GM18520 (cell line): ENCODE data around the gene RNASET2.

Experiments
- ATAC-seq: cut with Tn5 transposase; IDR thresholded peaks from one replicate; pipeline ENCODE4 v1.9.1; 2021; ENCODE audit not compliant: unreplicated experiment

RNASET2 gene, protein sequence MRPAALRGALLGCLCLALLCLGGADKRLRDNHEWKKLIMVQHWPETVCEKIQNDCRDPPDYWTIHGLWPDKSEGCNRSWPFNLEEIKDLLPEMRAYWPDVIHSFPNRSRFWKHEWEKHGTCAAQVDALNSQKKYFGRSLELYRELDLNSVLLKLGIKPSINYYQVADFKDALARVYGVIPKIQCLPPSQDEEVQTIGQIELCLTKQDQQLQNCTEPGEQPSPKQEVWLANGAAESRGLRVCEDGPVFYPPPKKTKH

DNA sequence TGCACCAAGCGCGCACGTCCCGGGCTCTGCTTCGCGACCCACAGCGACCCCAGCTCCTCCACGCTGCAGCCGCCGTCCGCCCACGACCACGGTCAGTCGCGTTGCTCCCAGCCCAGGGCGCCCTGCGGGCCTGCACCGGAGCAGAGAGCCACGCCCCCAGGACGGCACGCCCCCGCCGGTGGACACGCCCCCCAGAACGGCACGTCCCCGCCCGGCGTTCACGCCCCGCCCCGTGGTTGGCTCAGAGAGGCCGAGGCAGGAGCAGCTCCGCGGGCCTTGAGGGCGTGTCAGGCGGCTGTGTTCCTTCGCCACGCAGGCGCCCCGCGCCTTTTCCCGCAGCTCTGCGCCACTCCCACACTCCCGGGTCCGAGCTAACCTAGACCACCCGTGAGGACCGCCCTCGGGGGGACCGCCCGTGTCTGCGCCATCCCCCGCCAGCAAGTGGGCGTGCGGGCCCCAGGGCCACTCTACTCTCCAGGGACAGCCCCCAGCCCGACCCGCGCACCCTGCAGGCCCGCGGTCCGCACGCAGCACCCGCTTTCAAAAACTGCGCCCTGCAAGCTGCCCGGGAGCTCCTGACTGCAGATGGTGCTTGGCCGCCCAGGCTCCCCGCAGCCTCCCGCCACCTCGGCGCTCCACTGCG is at the start of gene RNASET2:
RNASET2 (minus strand) TSS at position 107 of the 643 bp plus-strand sequence. CDS start 368 bp downstream, outside the sequence.
- peak; percentile 51 for ATAC-seq

DNA sequence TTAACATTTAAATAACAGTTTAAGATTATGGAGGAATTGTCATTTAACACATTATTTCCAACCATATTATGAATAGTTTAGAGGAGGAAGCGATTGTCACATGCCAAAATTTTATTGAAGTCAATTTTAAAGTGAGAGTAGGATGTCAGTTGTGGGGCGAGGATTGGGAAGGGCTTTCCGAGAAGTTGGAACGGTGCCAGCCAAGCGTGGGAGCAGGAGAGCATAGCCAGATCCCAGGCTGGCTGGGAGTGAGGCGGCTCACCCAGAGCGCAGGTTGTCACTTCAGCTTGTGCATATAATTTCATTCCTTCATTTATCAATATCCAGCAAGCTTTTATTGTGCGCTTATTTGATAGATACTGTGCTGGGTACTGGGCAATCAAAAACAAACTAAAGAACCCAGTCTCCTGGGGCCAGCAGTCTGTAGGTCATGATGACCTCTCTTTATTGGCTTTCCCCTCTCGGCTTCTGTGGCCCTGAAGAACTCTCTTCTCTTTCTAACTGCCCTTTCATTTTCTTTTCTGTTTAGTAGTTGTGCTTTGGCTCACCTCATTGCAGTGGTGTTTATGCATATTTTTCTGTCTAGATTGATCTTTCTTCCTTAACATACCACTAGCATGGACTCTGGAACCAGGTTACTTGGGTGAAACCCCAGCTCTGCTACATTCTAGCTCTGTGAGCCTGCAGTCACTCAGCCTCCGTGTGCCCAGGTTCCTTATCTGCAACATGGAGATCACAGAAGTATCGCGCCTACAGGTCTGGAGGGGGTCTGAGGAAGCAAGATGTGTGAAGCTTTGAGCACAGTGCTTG is 49.2 kb upstream of the RNASET2 start:
- no peak for ATAC-seq

DNA sequence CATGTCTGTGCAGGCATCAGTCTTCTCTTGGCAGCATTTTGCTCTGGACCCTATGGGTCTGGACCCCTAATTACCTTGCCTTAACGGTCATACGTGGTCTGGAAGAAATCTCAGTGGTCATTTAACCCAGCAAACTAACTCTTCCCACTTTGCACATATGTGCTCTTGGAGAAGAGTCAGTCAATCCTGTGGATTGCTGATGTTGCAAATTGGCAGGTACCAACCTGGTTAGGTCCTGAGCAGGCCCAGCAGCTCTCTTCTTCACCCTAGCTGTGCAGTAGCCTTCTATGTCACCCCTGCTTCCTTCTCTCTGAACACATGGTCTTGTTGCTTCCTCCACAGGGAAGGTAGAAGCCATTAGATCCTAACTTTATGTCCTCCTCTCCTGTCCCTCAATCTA is 44.4 kb upstream of the RNASET2 start:
- no peak for ATAC-seq

DNA sequence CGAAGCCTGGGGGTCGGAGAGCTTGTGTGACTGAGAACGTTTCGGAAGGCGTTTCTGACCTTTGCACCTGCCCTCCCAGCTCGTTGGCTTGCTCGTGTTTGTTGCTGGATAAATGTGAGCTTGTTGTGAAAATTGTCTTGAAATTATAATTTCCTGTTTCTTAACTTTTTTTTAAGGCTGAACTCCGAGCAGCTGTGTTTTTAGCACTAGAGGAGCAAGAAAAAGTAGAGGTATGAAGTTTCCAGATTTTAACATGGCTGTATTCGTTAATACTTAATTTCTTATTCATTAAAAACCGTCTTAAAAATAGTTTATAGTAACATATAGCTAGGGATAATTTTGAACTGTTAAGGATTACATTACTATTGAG is 43.5 kb upstream of the RNASET2 start:
- no peak for ATAC-seq

DNA sequence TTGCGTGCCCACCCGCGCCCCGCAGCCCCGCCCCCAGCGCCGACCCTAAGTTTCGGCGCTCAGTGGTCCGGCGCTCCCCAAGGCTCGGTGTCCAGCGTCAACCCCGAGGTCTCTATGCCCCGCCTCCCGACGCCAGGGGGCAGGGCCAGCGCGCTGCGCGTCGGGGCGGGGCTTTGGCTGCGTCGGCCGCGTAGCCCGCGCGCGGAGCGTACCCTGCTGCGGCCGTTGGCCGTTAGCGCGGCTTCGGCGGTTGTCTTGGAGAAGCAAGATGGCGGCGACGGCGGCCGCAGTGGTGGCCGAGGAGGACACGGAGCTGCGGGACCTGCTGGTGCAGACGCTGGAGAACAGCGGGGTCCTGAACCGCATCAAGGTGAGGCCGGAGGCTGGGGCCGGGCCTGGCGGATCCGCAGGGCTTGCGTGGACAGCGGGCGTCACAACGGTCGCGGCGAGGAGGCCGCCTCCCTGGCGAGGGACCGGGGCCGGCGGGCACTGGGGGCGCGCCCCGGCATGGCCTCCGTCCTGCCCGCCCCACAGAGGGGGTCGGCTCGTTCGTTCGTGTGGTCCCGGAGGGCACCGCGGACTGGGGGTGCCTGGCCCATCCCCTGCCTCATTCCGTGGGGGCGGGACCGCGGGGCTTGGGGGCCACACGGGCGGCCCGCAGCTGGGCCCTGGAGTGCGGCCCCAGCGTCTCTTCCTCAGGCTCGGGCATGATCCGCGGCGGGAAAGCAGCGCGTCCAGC is 43.0 kb upstream of the RNASET2 start, which contains the start of gene CEP43:
CEP43 (plus strand) TSS at position 253 of the 739 bp plus-strand sequence; CDS start at position 269, 16 bp downstream.
- ATAC-seq = peak; percentile 87

DNA sequence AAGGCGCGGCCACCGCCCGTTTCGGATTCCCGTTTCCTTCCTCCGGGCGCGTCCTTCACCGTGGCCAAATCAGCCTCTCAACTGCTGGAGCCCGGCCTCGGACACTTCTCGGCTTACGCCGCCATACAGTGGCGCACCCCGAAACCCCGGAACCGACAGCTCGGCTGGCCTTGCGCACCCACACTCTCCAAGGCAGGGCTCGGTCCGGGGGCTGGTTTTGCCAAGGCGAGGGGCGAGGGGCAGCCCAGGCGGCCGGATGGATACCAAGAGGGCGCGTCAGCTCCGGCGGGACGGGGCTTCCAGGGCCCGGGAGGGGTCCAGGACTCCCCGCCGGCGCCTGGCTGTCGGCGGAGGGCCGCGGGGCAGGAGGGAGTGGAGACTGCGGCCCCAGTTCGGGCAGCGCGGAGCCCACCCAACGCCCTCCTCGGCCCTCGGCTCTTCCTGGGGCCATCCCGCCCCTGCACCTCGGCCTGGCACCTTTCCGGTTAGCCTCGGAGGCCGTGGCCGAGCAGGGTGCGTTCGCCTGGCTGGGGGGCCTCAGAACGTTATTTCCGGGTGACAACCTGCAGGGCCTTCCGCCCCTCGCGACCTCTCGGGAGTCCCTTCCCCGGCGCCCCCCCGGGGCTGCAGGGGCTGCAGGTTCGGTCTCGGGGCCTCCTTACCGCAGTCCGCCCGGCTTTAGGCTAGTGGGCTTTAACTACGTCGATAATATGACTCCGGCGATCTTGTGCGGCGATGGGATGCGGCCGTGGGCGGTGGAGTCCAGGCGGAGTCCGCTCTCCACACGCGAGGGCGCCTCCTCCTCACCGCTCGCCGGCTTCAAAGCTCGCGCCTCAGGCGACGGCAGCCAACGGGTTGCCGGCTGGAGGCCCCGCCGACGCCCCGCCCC is 42.1 kb upstream of the RNASET2 start:
- ATAC-seq = no peak

DNA sequence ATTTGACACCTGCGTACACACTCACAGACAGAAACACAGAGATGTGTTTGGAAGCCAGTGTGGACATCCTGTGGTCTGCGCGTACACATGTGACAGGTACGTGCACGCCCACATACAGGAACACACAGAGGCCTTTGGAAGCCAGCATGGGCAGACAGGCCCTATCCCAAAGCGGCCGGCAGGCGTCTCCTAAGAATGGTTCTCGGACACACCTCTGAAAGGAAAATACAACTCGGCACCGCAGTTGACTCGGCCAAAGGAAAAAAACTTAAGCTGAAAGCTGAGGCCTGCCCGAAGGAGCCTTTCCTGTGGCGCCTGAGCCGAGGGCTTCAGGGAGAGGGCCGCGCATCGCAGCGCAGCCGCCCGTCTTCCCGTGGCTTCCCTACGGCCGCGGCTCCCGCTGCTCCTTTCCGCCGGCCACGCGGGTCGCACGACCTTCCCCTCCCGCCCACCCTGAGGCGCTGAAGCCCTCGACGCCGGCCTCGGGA is 41.5 kb upstream of the RNASET2 start:
- peak; percentile 16 for ATAC-seq

DNA sequence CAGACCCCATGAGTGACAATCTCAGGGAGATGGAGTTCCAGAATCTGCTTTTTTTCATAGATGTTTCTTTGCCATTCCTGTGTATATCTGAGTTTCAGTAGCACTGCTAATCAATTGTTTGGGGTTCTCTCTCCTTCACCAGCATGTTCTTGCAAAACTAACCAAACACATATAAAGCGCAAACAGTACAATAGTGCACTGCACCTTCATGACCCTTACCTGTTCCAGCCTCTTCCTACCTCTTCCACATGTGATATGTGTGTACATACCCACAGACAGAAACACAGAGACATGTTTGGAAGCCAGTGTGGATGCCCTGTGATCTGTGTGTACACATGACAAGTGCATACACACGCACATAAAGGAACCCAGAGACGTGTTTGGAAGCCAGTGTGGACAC is 41.0 kb upstream of the RNASET2 start:
- ATAC-seq = no peak

DNA sequence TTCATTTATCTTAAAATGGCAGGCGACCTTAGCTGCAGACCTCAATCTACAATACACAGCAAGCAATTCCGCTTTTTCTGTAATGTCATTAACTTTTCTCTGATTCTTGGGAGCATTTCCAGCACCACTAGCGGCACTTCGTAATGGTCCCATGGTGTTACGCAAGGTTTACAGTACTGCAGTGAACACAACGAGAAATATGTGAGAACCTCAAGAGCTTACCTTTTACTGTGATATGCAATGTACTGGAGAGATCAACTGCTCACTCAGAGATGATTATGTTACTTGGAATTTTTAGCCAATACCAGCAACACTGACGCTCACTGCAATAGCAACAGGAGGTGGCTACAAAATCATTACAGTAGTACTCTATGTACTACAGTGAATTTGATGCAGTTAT is 40.1 kb upstream of the RNASET2 start:
- ATAC-seq = no peak

DNA sequence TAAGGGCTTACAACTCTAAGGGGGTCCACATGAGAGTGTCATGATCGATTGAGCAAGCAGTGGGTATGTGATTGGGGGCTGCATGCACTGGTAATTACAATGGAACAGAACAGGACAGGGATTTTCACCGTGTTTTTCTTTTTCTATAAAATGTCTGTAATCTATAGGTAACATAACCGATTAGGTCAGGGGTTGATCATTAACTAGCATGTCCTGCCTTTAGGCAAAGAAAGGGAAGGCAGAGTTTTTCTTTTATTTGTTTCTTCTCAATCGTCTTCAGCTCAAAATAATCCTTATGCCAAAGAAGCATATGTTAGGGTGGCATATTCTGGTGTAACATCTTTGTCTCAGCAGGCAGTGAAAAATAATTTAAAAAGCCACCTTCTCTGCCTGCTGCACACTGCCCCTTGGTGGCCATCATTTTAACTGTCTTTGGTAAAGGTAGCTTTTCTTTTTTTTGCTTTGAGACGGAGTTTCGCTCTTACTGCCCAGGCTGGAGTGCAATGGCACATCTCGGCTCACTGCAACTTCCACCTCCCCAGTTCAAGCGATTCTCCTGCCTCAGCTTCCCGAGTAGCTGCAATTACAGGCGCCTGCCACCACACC is 33.2 kb upstream of the RNASET2 start:
- peak; percentile 70 for ATAC-seq

DNA sequence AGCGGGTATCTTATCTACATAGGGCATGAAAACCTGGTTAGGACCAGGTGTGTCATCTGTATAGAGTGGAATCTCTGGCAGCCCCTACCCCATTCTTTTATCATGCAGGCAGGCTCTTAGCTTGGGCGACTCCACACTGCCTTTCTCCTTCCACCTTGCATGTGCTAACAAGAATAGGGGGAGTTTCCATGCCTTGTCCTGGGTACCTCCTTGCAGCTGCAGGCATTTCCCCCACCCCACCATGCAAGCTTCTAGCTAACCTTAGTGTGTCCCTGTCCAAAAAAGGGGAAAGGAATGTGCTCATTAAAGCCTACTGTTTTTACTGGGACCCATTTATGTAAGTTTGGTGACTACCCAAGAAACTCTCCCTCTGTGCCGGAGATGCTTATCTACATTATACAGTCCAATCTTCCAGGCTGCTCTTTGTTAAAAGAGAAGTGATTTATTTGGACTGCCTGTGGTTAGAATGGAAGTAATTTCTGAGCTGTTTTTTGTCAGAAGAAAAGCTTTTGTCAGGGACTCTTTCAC is 32.4 kb upstream of the RNASET2 start:
- ATAC-seq = no peak

DNA sequence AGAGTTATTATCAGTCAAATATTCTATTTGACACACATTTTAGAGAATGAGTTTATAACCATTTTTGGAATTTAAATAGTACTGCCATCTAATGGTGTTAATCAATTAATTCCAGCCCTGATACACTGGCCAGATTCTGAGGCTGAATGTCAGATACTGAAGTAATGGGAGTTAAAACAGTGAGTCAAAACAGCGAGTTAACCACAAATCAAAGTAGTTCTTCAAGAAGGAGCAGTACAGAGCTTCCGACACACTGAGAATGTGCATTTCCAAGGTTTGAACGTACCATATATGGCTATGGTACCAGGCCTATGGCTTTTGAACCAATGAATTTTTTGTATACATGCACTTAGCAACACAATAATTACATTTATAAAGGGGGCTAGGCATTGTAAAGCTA is 31.6 kb upstream of the RNASET2 start:
- no peak for ATAC-seq

DNA sequence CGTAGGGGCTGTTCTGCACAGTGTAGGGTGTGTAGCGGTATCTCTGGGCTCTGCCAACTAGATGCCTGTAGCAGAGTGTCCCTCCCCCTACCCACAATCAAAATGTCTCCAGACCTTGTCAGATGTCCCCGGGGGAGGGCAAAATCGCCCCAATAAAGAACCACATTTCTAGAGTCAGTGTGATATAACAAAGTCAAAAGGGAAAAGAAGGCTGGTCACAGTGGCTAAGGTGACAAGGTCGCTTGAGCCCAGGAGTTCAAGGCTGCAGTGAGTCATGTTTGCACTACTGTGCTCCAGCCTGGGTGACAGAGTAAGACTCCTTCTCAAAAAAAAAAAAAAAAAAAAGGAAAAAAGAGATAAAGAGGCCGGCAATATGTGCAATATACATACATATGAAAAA is 31.1 kb upstream of the RNASET2 start:
- ATAC-seq = no peak

DNA sequence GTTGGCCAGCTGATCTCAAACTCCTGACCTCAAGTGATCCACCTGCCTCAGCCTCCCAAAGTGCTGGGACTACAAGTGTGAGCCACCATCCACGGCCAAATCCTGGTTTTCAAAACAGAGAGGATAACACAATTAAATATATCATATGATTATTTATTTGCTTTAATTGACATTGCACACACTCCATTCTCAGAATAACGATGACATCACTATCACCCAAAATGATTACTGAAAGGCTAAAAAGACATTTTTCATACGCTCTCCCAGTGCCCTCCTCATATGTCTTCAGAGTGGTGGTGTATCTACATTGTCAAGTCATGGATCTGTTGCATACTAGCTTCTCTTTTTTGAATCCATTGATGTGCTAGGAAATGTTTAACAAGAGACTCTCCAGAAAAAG is 24.4 kb upstream of the RNASET2 start:
- no peak for ATAC-seq

DNA sequence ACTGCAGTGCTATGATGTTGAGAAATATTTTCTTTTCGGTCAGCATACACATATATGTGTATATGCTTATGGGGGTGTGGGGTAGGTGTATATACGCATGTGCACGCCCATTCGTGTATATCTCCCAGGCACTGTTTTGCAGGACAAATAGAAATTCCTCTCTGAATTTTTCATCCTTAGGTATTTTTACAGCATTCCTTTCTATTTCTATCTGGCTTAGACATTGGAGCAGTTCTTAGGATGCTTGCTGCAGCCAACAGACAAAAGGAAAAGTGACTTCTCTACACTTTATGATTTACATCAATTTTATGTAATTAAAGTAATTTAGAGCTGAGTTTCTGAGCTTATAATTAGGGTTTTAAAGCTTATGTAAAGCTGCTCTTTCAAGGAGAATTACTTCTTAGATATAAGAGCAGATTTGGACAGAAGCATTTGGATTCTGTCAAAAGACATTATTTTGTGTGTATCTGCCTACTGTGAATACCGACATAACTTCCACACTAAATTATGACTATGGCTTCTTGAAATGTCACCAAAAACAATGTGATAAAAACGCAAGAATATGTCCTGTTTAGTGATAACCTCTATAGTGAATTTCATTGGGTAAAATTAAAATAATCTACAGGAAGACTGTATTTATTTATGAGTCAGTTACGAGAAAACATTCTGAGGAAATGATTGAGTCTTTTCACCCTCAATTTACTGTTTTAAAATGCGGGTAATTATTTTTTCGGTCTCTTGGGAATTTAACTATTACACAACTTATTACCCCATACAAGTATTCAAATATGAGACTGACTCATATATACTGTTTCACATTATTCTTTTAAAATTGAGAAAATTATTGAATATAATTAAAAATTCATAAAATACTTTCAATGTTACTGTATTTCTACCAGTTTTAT is 21.5 kb upstream of the RNASET2 start:
- ATAC-seq = no peak

DNA sequence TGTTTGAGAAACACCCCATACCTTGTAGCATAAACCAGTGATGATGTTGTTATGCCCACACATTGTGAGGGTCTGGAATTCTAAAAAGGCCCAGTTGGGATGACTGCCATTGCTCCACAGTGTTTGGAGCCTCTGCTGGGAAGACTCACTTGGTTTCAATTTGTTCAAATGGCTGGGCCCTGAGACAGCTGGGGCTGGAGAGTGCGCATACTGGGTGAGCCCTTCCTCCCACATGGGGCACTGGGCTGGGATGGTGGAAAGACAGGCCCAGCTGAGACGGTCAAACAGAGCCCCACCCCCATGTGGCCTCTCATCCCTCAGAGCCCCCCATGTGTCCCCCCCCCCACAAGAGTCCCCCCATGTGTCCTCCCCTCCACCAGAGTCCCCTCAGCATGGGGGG is 20.3 kb upstream of the RNASET2 start:
- ATAC-seq = no peak

DNA sequence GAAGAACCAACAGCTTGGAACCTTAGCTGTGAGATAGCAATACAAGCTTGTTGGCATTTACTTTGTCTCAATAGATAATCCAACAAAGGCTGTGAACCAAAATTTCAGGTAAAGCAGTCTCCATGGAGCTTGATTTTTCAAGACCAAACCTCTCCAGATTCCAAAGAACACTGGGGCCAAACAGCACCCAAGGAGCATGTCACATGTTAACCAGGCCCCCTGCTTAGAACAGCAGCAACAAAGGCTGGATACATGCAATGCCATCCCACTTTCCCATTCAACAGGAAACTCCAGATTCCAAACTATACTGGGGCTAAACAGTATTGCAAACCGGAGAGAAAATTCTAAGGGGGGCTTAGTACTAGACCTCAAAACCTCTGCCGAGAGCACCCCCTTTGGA is 15.8 kb upstream of the RNASET2 start:
- ATAC-seq = no peak

DNA sequence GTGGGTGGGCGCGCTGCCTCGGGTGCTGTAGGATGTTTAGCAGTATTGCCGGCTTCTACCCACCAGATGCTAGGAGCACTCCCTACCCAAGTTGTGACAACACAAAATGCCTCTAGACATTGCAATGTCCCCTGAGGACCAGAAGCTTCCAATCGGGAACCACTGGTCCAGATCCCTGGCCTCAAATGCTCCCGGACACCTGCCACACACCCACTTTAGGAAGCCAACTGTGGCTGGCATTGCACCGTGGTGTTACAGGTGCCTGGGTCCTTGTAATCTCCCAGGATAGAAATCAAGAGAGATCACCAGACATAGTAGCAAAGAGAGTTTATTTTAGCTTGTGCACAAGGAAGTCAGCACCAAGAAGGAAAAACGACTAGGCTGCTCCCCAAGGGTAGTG is 14.9 kb upstream of the RNASET2 start:
- no peak for ATAC-seq
